GM12865 (cell line): Measurements from ENCODE around the gene STMN3.

Experiments used
- DNase-seq: peaks from one replicate; pipeline ENCODE4 v3.0.0; 2010; ENCODE audit warnings: low read depth
- H3K4me3 ChIP-seq: 2 replicates; pipeline ENCODE4 v1.5.1; 2011; ENCODE audit warnings: mild to moderate bottlenecking, low read depth, low read length, control low read depth
- TF ChIP-seq, protein P1 (sequence below): IDR thresholded peaks from 2 replicates; pipeline ENCODE4 v1.5.1; 2011; ENCODE audit warnings: low read length, control low read depth, low read depth, inconsistent platforms; ENCODE audit not compliant: insufficient read depth; ENCODE audit errors: missing control alignments

The STMN3 gene

DNA sequence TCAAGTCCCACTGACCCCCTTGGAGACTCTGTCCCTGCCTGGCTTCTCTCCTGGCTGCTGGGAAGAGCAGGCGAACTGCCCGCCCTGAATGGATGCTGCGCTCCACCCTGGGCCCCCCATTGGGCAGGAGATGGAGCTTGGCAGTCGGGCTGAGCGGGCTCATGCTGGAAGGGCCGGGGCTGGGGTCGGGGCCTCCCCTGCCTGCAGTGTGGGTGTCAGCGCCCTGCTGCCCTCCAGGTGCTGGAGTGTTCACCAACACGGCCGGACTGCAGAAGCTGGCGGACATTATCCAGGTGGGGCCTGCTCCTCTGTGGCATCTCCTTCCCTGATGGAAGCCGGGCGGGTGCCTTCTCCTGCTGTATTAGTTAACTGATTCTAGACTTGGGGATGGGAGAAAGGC, 27.2 kb upstream of the STMN3 start:
- no peak for DNase-seq
- H3K4me3 ChIP-seq, result no peak overlapping the region
- TF ChIP-seq, protein P1, sequence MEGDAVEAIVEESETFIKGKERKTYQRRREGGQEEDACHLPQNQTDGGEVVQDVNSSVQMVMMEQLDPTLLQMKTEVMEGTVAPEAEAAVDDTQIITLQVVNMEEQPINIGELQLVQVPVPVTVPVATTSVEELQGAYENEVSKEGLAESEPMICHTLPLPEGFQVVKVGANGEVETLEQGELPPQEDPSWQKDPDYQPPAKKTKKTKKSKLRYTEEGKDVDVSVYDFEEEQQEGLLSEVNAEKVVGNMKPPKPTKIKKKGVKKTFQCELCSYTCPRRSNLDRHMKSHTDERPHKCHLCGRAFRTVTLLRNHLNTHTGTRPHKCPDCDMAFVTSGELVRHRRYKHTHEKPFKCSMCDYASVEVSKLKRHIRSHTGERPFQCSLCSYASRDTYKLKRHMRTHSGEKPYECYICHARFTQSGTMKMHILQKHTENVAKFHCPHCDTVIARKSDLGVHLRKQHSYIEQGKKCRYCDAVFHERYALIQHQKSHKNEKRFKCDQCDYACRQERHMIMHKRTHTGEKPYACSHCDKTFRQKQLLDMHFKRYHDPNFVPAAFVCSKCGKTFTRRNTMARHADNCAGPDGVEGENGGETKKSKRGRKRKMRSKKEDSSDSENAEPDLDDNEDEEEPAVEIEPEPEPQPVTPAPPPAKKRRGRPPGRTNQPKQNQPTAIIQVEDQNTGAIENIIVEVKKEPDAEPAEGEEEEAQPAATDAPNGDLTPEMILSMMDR, result no peak

DNA sequence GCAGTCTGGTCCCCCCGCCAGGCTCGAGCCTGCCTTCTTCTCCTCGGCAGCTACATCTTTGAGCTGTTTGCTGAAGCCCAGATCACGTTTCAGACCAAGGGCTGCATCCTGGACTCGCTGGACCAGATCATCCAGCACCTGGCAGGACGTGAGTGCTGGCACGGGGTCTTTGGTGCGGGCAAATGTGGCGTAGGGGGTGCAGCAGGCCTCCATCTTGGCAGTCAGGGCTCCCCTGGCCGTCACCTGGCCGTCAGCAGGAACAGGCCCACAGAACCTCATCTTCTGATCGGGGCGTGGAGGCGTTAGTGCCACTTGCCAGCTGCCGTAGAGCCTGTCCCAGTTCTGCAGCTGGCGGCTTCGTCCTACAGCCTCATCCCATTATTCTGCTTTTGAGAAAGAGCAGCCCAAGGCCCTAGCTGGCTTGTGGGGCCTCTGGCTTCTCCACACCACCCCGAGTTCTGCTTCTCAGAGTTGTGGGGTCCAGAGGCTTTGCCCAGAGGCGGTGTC, 26.6 kb upstream of the STMN3 start:
- no peak overlapping the region for H3K4me3 ChIP-seq
- DNase-seq, result no peak
- TF ChIP-seq, protein P1, result no peak

DNA sequence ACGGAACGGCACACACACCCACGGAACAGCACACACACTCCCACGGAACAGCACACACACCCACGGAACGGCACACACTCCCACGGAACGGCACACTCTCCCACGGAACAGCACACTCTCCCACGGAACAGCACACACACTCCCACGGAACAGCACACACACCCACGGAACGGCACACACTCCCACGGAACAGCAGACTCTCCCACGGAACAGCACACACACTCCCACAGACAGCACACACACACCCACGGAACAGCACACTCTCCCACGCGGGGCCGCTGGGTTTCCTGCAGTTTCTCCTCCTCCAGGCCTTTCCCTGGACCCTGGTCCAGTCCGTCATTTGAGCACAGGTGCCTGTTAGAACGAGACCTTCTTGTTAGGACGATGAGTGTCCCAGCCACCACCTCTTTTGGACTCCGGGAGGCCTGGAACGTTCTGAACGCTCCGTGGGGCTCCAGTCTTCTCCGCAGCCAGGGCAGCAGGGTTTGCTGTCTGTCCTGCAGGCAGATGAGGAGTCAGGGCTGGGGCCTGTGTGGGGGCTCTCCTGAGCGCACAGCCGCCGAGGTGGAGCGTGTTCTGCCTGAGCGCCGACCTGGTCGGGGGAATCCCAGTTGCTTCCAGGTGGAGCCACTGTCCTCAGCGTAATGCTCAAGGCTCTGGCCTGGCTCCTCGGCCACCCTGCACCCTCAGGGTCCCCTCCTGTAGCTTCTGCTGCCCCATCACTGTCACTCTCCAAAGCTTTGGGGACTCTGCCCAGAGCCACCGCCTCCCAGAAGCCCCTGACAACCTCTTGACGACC, 25.6 kb upstream of the STMN3 start:
- H3K4me3 ChIP-seq, result no peak overlapping the region
- DNase-seq, result no peak
- TF ChIP-seq, protein P1, result no peak

DNA sequence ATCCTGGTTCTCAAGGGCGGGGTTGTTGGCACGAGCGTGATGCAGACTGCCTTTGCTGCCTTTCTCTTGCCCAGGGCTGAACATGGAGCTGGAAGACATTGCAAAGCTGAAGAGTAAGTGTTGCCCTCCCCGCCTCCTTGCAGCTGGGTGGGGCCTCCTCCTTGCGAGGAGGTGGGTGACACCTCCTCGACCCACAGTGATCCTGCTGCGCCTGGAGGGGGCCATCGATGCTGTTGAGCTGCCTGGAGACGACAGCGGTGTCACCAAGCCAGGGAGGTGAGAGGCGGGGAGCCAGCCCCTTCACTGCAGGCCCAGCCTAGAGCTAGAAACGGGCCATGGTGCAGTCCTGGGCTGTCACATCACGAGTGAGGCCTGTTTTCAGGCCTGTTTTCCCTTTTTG, 24.8 kb upstream of the STMN3 start:
- no peak for DNase-seq
- TF ChIP-seq, protein P1, result no peak
- H3K4me3 ChIP-seq, result no peak overlapping the region

DNA sequence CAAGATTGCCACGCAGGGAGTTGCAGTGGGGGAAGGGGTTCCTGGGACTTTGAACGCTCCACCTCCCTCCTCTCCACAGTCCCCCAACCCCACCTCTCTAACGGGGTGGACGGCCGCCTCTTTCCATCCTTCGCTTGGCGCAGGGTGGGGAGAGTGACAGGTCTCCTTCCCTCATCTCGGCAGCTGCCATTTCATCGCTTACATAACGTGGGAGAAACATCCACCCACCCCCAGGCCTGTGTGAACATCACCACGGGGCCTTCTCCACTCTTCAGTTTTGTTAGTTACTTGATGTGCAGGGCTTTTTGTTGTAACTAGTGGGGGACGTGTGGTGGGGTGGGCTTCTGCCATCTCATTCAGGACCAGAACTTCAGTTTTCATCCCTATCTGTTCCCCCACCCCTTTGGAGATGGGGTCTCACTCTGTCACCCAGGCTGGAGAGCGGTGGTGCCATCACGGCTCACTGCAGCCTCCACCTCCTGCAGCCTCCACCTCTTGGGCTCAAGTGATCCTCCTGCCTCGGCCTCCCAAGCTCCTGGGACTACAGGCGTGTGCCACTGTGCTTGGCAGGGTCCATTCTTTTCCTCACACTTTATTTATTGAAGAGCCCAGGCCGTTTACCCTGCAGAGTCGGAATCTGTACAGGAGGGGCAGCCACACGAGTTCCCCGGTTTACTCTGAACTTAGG, 22.6 kb upstream of the STMN3 start:
- DNase-seq, result no peak

DNA sequence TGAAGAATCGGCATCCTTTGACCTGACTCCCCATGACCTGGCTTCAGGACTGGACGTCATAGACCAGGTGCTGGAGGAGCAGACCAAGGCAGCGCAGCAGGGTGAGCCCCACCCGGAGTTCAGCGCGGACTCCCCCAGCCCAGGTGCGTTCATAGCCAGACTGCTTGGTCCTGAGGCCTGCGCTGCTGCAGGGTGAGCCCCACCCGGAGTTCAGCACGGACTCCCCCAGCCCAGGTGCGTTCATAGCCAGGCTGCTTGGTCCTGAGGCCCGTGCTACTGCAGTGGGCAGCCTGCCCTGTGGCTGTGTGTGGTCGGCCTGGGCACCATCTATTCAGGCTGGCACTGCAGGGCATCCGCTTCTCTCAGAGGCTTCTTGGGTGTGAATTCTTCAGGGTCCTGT, 20.7 kb upstream of the STMN3 start:
- DNase-seq, result no peak
- TF ChIP-seq, protein P1, result no peak
- H3K4me3 ChIP-seq, result no peak overlapping the region

More for the DNA sequence above, 22.6 kb upstream of the STMN3 start:
- TF ChIP-seq, protein P1, result no peak
- no peak overlapping the region for H3K4me3 ChIP-seq
